Karpas-422 (cell line): ENCODE measurements around the gene RPAP2. TPM values are rescaled to one million over a fixed set of nuclear protein-coding genes. Genes with fewer than 3 reads are reported as not detected.

Experiments used
- DNase-seq: peaks from one replicate; pipeline ENCODE4 v3.0.0-alpha.2; 2015
- H2AFZ ChIP-seq: fragments of 200-600 bp; sonication (generic); 2 replicates; pipeline ENCODE4 v1.6.1; 2014; ENCODE audit warnings: antibody characterized with exemption, low read length, mixed read lengths
- H3K27ac ChIP-seq: fragments of 200-600 bp; sonication (generic); 2 replicates; pipeline ENCODE4 v1.5.1; 2014; ENCODE audit warnings: mild to moderate bottlenecking, low read length, moderate library complexity
- H3K27me3 ChIP-seq: fragments of 200-600 bp; sonication (generic); 2 replicates; pipeline ENCODE4 v1.6.1; 2014; ENCODE audit warnings: low read length, mixed read lengths
- H3K36me3 ChIP-seq: fragments of 200-600 bp; sonication (generic); 2 replicates; pipeline ENCODE4 v1.6.1; 2014; ENCODE audit warnings: low read length, mixed read lengths; ENCODE audit not compliant: insufficient read depth
- H3K4me1 ChIP-seq: fragments of 200-600 bp; sonication (generic); 2 replicates; pipeline ENCODE4 v1.6.1; 2014; ENCODE audit warnings: mild to moderate bottlenecking, low read length, mixed read lengths
- H3K4me2 ChIP-seq: fragments of 200-600 bp; sonication (generic); 2 replicates; pipeline ENCODE4 v1.6.1; 2014; ENCODE audit warnings: low read length, low read depth, mild to moderate bottlenecking; ENCODE audit not compliant: poor library complexity, severe bottlenecking
- H3K4me3 ChIP-seq: fragments of 200-600 bp; sonication (generic); 2 replicates; pipeline ENCODE4 v1.5.1; 2014; ENCODE audit warnings: mild to moderate bottlenecking, antibody characterized with exemption, low read length, mixed read lengths
- H3K79me2 ChIP-seq: fragments of 200-600 bp; sonication (generic); 2 replicates; pipeline ENCODE4 v1.6.1; 2014; ENCODE audit warnings: mild to moderate bottlenecking, low read length, mixed read lengths
- H3K9ac ChIP-seq: fragments of 200-600 bp; sonication (generic); 2 replicates; pipeline ENCODE4 v1.6.0; 2014; ENCODE audit warnings: low read length
- H3K9me2 ChIP-seq: fragments of 200-600 bp; sonication (generic), shearing (Covaris generic); replicated peaks from 2 replicates; pipeline ENCODE4 v1.6.0; 2014; ENCODE audit warnings: mild to moderate bottlenecking, low read length, moderate library complexity; ENCODE audit not compliant: insufficient read depth
- H3K9me3 ChIP-seq: fragments of 300-700, 200-600 bp; sonication (generic); 2 replicates; pipeline ENCODE4 v1.6.1; 2014; ENCODE audit warnings: low read length, mixed read lengths
- H4K20me1 ChIP-seq: fragments of 200-600 bp; sonication (generic); 2 replicates; pipeline ENCODE4 v1.6.1; 2014; ENCODE audit warnings: mild to moderate bottlenecking, antibody characterized with exemption, low read length, low read depth; ENCODE audit not compliant: insufficient read depth
- total RNA-seq: library from RNA; depleted of rRNA; stranded (reverse); fragments of >200 nt; shearing (Covaris generic); gene quantifications from 2 replicates; pipeline ENCODE4 v1.2.3, GENCODE V29; 2014; ENCODE audit warnings: low replicate concordance

The RPAP2 gene
- total RNA-seq, 1 experiment from 2014 or later: 19.2 TPM

GRCh38 chr1:92404661-92405060 is 105.8 kb downstream of the RPAP2 start:
- no peak overlapping the region for H2AFZ ChIP-seq
- peaks cover 2% of the 10 kb centered on the region; the same call in 1 of the 2 replicates for H3K4me1 ChIP-seq
- H3K27me3 ChIP-seq: no peaks in the 10 kb centered on the region
- H3K9ac ChIP-seq: no peak overlapping the region
- H3K4me3 ChIP-seq: no peak overlapping the region
- H3K4me2 ChIP-seq: no peak overlapping the region
- H3K36me3 ChIP-seq: no peaks in the 10 kb centered on the region
- H3K9me3 ChIP-seq: no peaks in the 10 kb centered on the region
- H3K9me2 ChIP-seq: no peaks in the 10 kb centered on the region
- DNase-seq: no peak
- no peaks in the 10 kb centered on the region for H3K79me2 ChIP-seq
- no peak overlapping the region for H3K27ac ChIP-seq
- no peaks in the 10 kb centered on the region for H4K20me1 ChIP-seq

GRCh38 chr1:92408825-92409224 is 110.0 kb downstream of the RPAP2 start:
- Histone ChIP-seq H3K36me3 (no peaks in the 10 kb centered on the region), H3K9me3 (no peaks in the 10 kb centered on the region), H3K79me2 (no peaks in the 10 kb centered on the region), H3K27me3 (no peaks in the 10 kb centered on the region), H3K4me1 (no peaks in the 10 kb centered on the region), H3K4me2 (no peak overlapping the region), H3K4me3 (no peak overlapping the region), H3K27ac (no peak overlapping the region), H3K9ac (no peak overlapping the region), H3K9me2 (no peaks in the 10 kb centered on the region), H4K20me1 (no peaks in the 10 kb centered on the region), H2AFZ (no peak overlapping the region)
- no peak for DNase-seq

GRCh38 chr1:92409946-92410549 is 111.2 kb downstream of the RPAP2 start:
- Histone ChIP-seq H3K36me3 (no peaks in the 10 kb centered on the region), H4K20me1 (no peaks in the 10 kb centered on the region), H2AFZ (no peak overlapping the region), H3K9ac (no peak overlapping the region), H3K4me1 (no peaks in the 10 kb centered on the region), H3K4me2 (no peak overlapping the region), H3K4me3 (no peak overlapping the region), H3K9me2 (no peaks in the 10 kb centered on the region), H3K27me3 (no peaks in the 10 kb centered on the region), H3K79me2 (no peaks in the 10 kb centered on the region), H3K9me3 (no peaks in the 10 kb centered on the region), H3K27ac (no peak overlapping the region)
- no peak for DNase-seq

- Histone ChIP-seq H3K79me2 (no peaks in the 10 kb centered on the region), H3K4me2 (no peak overlapping the region), H3K4me1 (no peaks in the 10 kb centered on the region), H3K9me2 (no peaks in the 10 kb centered on the region), H3K27ac (no peak overlapping the region), H3K4me3 (no peak overlapping the region), H3K27me3 (no peaks in the 10 kb centered on the region), H3K9ac (no peak overlapping the region), H3K36me3 (no peaks in the 10 kb centered on the region), H4K20me1 (no peaks in the 10 kb centered on the region), H2AFZ (no peak overlapping the region), H3K9me3 (no peaks in the 10 kb centered on the region)
- no peak for DNase-seq
Measured at GRCh38 chr1:92410706-92411105, 111.8 kb downstream of the RPAP2 start.

GRCh38 chr1:92411511-92411910 is 112.7 kb downstream of the RPAP2 start:
- no peaks in the 10 kb centered on the region for H3K36me3 ChIP-seq
- no peak overlapping the region for H3K4me2 ChIP-seq
- no peak for DNase-seq
- H4K20me1 ChIP-seq: no peaks in the 10 kb centered on the region
- no peak overlapping the region for H3K9ac ChIP-seq
- H3K27me3 ChIP-seq: no peaks in the 10 kb centered on the region
- H3K9me3 ChIP-seq: no peaks in the 10 kb centered on the region
- H2AFZ ChIP-seq: no peak overlapping the region
- H3K9me2 ChIP-seq: no peaks in the 10 kb centered on the region
- no peak overlapping the region for H3K27ac ChIP-seq
- no peaks in the 10 kb centered on the region for H3K4me1 ChIP-seq
- no peaks in the 10 kb centered on the region for H3K79me2 ChIP-seq
- no peak overlapping the region for H3K4me3 ChIP-seq

GRCh38 chr1:92419642-92420041 is 120.8 kb downstream of the RPAP2 start:
- DNase-seq: no peak

GRCh38 chr1:92424381-92424780 is 125.5 kb downstream of the RPAP2 start:
- H4K20me1 ChIP-seq: no peaks in the 10 kb centered on the region
- H3K4me1 ChIP-seq: no peaks in the 10 kb centered on the region
- no peaks in the 10 kb centered on the region for H3K36me3 ChIP-seq
- no peaks in the 10 kb centered on the region for H3K9me3 ChIP-seq
- H3K9ac ChIP-seq: no peak overlapping the region
- H3K27ac ChIP-seq: no peak overlapping the region
- H2AFZ ChIP-seq: no peak overlapping the region
- no peaks in the 10 kb centered on the region for H3K27me3 ChIP-seq
- no peak for DNase-seq
- no peaks in the 10 kb centered on the region for H3K79me2 ChIP-seq
- no peaks in the 10 kb centered on the region for H3K9me2 ChIP-seq
- no peak overlapping the region for H3K4me3 ChIP-seq
- H3K4me2 ChIP-seq: no peak overlapping the region

More at GRCh38 chr1:92419642-92420041, 120.8 kb downstream of the RPAP2 start:
- Histone ChIP-seq H3K79me2 (no peaks in the 10 kb centered on the region), H3K36me3 (no peaks in the 10 kb centered on the region), H3K4me1 (no peaks in the 10 kb centered on the region), H3K9me2 (no peaks in the 10 kb centered on the region), H3K4me2 (no peak overlapping the region), H2AFZ (no peak overlapping the region), H3K27me3 (no peaks in the 10 kb centered on the region), H3K9me3 (no peaks in the 10 kb centered on the region), H3K9ac (no peak overlapping the region), H4K20me1 (no peaks in the 10 kb centered on the region), H3K4me3 (no peak overlapping the region), H3K27ac (no peak overlapping the region)

GRCh38 chr1:92425617-92426016 is 126.8 kb downstream of the RPAP2 start:
- no peak overlapping the region for H3K27ac ChIP-seq
- H3K4me2 ChIP-seq: no peak overlapping the region
- no peaks in the 10 kb centered on the region for H3K9me2 ChIP-seq
- no peak overlapping the region for H2AFZ ChIP-seq
- H3K27me3 ChIP-seq: no peaks in the 10 kb centered on the region
- H3K9me3 ChIP-seq: no peaks in the 10 kb centered on the region
- H3K4me3 ChIP-seq: no peak overlapping the region
- DNase-seq: no peak
- no peaks in the 10 kb centered on the region for H3K36me3 ChIP-seq
- H3K79me2 ChIP-seq: no peaks in the 10 kb centered on the region
- no peak overlapping the region for H3K9ac ChIP-seq
- H3K4me1 ChIP-seq: no peaks in the 10 kb centered on the region
- H4K20me1 ChIP-seq: no peaks in the 10 kb centered on the region
